Adrenal gland (tissue), 5 donors: Measurements from ENCODE around the gene PNPLA1.

Source experiments
- POLR2A ChIP-seq, 2 donors: fragments of 450-650 bp; IDR thresholded peaks; one replicate each; pipeline ENCODE4 v1.6.1; 2017; ENCODE audit warnings: antibody characterized with exemption in 2 of 2, mild to moderate bottlenecking in 2 of 2, moderate library complexity in 1 of 2
- TF ChIP-seq, protein P1 (sequence below), 6 experiments: fragments of 450-650 bp in 4 of 6; fragments of 200-600 bp in 2 of 6; sonication (generic) in 1 of 6; IDR thresholded peaks; 1 replicate in 5 of 6; 2 replicates in 1 of 6; pipeline versions ENCODE4 v1.5.1 to v1.8.0; 2016 to 2021; ENCODE audit warnings: antibody characterized with exemption in 6 of 6, mild to moderate bottlenecking in 2 of 6, moderate library complexity in 1 of 6
- donor health status: DM: no; HTN: no; CAD: no.

DNA sequence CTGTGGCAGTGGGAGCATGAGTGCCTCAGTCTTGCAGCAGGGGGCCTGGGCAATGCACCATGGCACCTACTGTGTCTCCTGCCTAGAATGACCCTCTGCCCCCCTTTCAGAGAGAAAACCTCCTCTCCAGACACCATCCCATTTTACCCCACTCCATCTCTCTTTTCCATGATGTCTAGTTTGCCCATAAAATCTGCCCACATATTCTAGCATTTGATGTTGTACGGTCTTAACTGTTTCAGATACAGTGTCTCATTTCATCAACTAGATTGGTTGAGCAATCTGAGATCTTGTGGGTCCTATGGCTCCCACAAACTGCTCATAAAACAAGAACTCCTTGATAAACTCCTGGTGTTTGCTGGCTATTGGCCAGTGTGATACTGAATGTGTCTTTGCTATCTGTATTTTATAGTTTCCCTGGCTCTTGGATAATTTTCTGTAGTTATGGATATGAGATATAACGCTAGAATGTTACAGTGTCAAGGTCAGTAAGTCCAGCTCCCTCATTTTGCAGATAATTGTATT, 8.1 kb downstream of the PNPLA1 start:
- TF ChIP-seq, protein P1, sequence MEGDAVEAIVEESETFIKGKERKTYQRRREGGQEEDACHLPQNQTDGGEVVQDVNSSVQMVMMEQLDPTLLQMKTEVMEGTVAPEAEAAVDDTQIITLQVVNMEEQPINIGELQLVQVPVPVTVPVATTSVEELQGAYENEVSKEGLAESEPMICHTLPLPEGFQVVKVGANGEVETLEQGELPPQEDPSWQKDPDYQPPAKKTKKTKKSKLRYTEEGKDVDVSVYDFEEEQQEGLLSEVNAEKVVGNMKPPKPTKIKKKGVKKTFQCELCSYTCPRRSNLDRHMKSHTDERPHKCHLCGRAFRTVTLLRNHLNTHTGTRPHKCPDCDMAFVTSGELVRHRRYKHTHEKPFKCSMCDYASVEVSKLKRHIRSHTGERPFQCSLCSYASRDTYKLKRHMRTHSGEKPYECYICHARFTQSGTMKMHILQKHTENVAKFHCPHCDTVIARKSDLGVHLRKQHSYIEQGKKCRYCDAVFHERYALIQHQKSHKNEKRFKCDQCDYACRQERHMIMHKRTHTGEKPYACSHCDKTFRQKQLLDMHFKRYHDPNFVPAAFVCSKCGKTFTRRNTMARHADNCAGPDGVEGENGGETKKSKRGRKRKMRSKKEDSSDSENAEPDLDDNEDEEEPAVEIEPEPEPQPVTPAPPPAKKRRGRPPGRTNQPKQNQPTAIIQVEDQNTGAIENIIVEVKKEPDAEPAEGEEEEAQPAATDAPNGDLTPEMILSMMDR (IDR thresholded peaks at IDR 0.05), result no peak
- no peak for TF ChIP-seq POLR2A (IDR thresholded peaks at IDR 0.05)
